BLaER1 treated with 17β-estradiol and CSF1 and Interleukin-3, amounts not matched to agents 10 nM and 100 nM (cell line): ENCODE results near the gene TTC3.
"Not testable (repeated sequence)": the region's sequence is repeated elsewhere in the genome, so short reads cannot be mapped to it uniquely, and the experiment has no call there.

Experiments used
- H3K27ac ChIP-seq, 11 experiments: shearing (Covaris generic); formaldehyde crosslinking; 2 replicates each; pipeline ENCODE4 v1.8.1; 2022
- H3K27me3 ChIP-seq, 11 experiments: shearing (Covaris generic); formaldehyde crosslinking; 2 replicates each; pipeline ENCODE4 v1.8.1; 2022
- H3K36me3 ChIP-seq, 11 experiments: shearing (Covaris generic); formaldehyde crosslinking; 2 replicates each; pipeline ENCODE4 v1.8.1; 2022
- H3K4me1 ChIP-seq, 10 experiments: shearing (Covaris generic); formaldehyde crosslinking; 2 replicates each; pipeline ENCODE4 v1.8.1; 2022
- H3K4me2 ChIP-seq, 11 experiments: shearing (Covaris generic); formaldehyde crosslinking; 2 replicates each; pipeline ENCODE4 v1.8.1; 2022
- H3K4me3 ChIP-seq, 10 experiments: shearing (Covaris generic); formaldehyde crosslinking; 2 replicates each; pipeline ENCODE4 v1.8.1; 2022
- H3K9ac ChIP-seq, 11 experiments: shearing (Covaris generic); formaldehyde crosslinking; 2 replicates each; pipeline ENCODE4 v1.8.1; 2022
- H3K9me3 ChIP-seq, 11 experiments: shearing (Covaris generic); formaldehyde crosslinking; replicated peaks in 1 of 11; 2 replicates each; pipeline ENCODE4 v1.8.1; 2022
- H4K20me1 ChIP-seq, 11 experiments: shearing (Covaris generic); formaldehyde crosslinking; 2 replicates each; pipeline ENCODE4 v1.8.1; 2022
- Cebpa-rat ChIP-seq, 11 experiments: shearing (Covaris generic); IDR thresholded peaks; 2 replicates each; pipeline ENCODE4 v1.8.1; 2022

The TTC3 gene

GRCh38 chr21:37117204-37117603 is 44.1 kb downstream of the TTC3 start:
- Histone ChIP-seq H3K4me2 (no peak overlapping the region), H3K27ac (no peak overlapping the region), H3K27me3 (no peaks in the 10 kb centered on the region)

GRCh38 chr21:37118187-37118826 is 45.3 kb downstream of the TTC3 start:
- no peaks in the 10 kb centered on the region for H3K27me3 ChIP-seq
- no peaks in the 10 kb centered on the region for H3K4me1 ChIP-seq
- no peak for TF ChIP-seq Cebpa-rat (IDR thresholded peaks at IDR 0.05)

More at GRCh38 chr21:37117204-37117603, 44.1 kb downstream of the TTC3 start:
- Histone ChIP-seq H3K9ac (no peak overlapping the region), H3K9me3 (peaks cover 0 to 3% (median 0%) of the 10 kb centered on the region in 11 experiments; a peak in 2 of 22 replicates), H3K36me3 (peaks cover 21 to 63% (median 46%) of the 10 kb centered on the region in 11 experiments; a peak in 21 of 22 replicates), H4K20me1 (peaks cover 0 to 5% (median 0%) of the 10 kb centered on the region in 11 experiments; a peak in 2 of 22 replicates), H3K4me3 (no peak overlapping the region), H3K4me1 (no peaks in the 10 kb centered on the region)
- no peak for TF ChIP-seq Cebpa-rat (IDR thresholded peaks at IDR 0.05)

GRCh38 chr21:37119421-37120218 is 46.6 kb downstream of the TTC3 start:
- Histone ChIP-seq H3K36me3 (peaks cover 34 to 86% (median 70%) of the 10 kb centered on the region in 11 experiments), H3K4me2 (no peak overlapping the region), H3K4me1 (no peaks in the 10 kb centered on the region), H3K9me3 (peaks cover 0 to 3% (median 0%) of the 10 kb centered on the region in 11 experiments; a peak in 2 of 22 replicates), H3K9ac (no peak overlapping the region), H3K27ac (no peak overlapping the region), H4K20me1 (peaks cover 0 to 5% (median 0%) of the 10 kb centered on the region in 11 experiments; a peak in 2 of 22 replicates), H3K4me3 (no peak overlapping the region), H3K27me3 (no peaks in the 10 kb centered on the region)
- no peak for TF ChIP-seq Cebpa-rat (IDR thresholded peaks at IDR 0.05)

More at GRCh38 chr21:37118187-37118826, 45.3 kb downstream of the TTC3 start:
- H3K9ac ChIP-seq: no peak overlapping the region
- H4K20me1 ChIP-seq: peaks cover 0 to 5% (median 0%) of the 10 kb centered on the region in 11 experiments; a peak in 2 of 22 replicates
- peaks cover 0 to 3% (median 0%) of the 10 kb centered on the region in 11 experiments; a peak in 2 of 22 replicates for H3K9me3 ChIP-seq
- H3K4me2 ChIP-seq: no peak overlapping the region
- H3K4me3 ChIP-seq: no peak overlapping the region
- H3K27ac ChIP-seq: no peak overlapping the region
- H3K36me3 ChIP-seq: peaks cover 25 to 73% (median 57%) of the 10 kb centered on the region in 11 experiments

GRCh38 chr21:37128076-37128475 is 55.0 kb downstream of the TTC3 start:
- no peaks in the 10 kb centered on the region for H3K9me3 ChIP-seq
- TF ChIP-seq Cebpa-rat (IDR thresholded peaks at IDR 0.05): no peak
- H3K27ac ChIP-seq: no peak overlapping the region
- H3K9ac ChIP-seq: no peak overlapping the region
- no peaks in the 10 kb centered on the region for H3K27me3 ChIP-seq
- H3K36me3 ChIP-seq: peaks cover 83 to 99% (median 95%) of the 10 kb centered on the region in 11 experiments
- no peak overlapping the region for H3K4me3 ChIP-seq
- H4K20me1 ChIP-seq: 0 out of 22 replicates have a peak, but pooled peaks cover 0 to 6% (median 0%) of the 10 kb centered on the region in 11 experiments
- no peak overlapping the region for H3K4me2 ChIP-seq
- H3K4me1 ChIP-seq: no peaks in the 10 kb centered on the region

- no peak overlapping the region for H3K4me3 ChIP-seq
- H3K9ac ChIP-seq: no peak overlapping the region
- no peak overlapping the region for H3K27ac ChIP-seq
- H3K4me2 ChIP-seq: no peak overlapping the region
- no peak for TF ChIP-seq Cebpa-rat (IDR thresholded peaks at IDR 0.05)
- no peaks in the 10 kb centered on the region for H3K27me3 ChIP-seq
- peaks cover 0 to 8% (median 0%) of the 10 kb centered on the region in 10 experiments; a peak in 4 of 20 replicates for H3K4me1 ChIP-seq
- H3K9me3 ChIP-seq: peaks cover 0 to 9% (median 0%) of the 10 kb centered on the region in 11 experiments; a peak in 3 of 22 replicates
- H3K36me3 ChIP-seq: peaks cover 89 to 98% (median 95%) of the 10 kb centered on the region in 11 experiments
- H4K20me1 ChIP-seq: 0 out of 22 replicates have a peak, but pooled peaks cover 0 to 6% (median 0%) of the 10 kb centered on the region in 11 experiments
These were observed 57.9 kb downstream of the TTC3 start for GRCh38 chr21:37130971-37131370.

GRCh38 chr21:37136261-37136660 is 63.2 kb downstream of the TTC3 start:
- peaks cover 0 to 11% (median 0%) of the 10 kb centered on the region in 10 experiments; a peak in 4 of 20 replicates for H3K4me1 ChIP-seq
- peaks cover 91 to 98% (median 96%) of the 10 kb centered on the region in 11 experiments for H3K36me3 ChIP-seq
- H3K4me2 ChIP-seq: 0 out of 22 replicates have a peak overlapping the region, but pooled peaks of 1 of the 11 experiments have one; percentile 20
- no peak for TF ChIP-seq Cebpa-rat (IDR thresholded peaks at IDR 0.05)
- H3K27ac ChIP-seq: no peak overlapping the region
- H4K20me1 ChIP-seq: no peaks in the 10 kb centered on the region
- H3K27me3 ChIP-seq: no peaks in the 10 kb centered on the region
- no peak overlapping the region for H3K4me3 ChIP-seq
- peaks cover 3 to 33% (median 13%) of the 10 kb centered on the region in 11 experiments; a peak in 19 of 22 replicates for H3K9me3 ChIP-seq
- no peak overlapping the region for H3K9ac ChIP-seq

- Histone ChIP-seq H3K36me3 (peaks cover 91 to 98% (median 96%) of the 10 kb centered on the region in 11 experiments), H3K4me1 (peaks cover 0 to 11% (median 0%) of the 10 kb centered on the region in 10 experiments; a peak in 4 of 20 replicates), H3K9me3 (peaks cover 6 to 38% (median 14%) of the 10 kb centered on the region in 11 experiments; a peak in 19 of 22 replicates), H3K27ac (no peak overlapping the region), H3K4me2 (no peak overlapping the region), H4K20me1 (no peaks in the 10 kb centered on the region), H3K27me3 (no peaks in the 10 kb centered on the region), H3K4me3 (no peak overlapping the region), H3K9ac (no peak overlapping the region)
- TF ChIP-seq Cebpa-rat (IDR thresholded peaks at IDR 0.05): no peak
These were observed 63.7 kb downstream of the TTC3 start for GRCh38 chr21:37136744-37137143.

- H3K4me1 ChIP-seq: peaks cover 0 to 11% (median 0%) of the 10 kb centered on the region in 10 experiments; a peak in 4 of 20 replicates
- peaks cover 77 to 86% (median 82%) of the 10 kb centered on the region in 11 experiments for H3K36me3 ChIP-seq
- TF ChIP-seq Cebpa-rat (IDR thresholded peaks at IDR 0.05): no peak
- H3K27ac ChIP-seq: no peak overlapping the region
- H4K20me1 ChIP-seq: no peaks in the 10 kb centered on the region
- H3K4me3 ChIP-seq: no peak overlapping the region
- no peak overlapping the region for H3K4me2 ChIP-seq
- H3K27me3 ChIP-seq: no peaks in the 10 kb centered on the region
- peaks cover 6 to 41% (median 14%) of the 10 kb centered on the region in 11 experiments; a peak in 19 of 22 replicates for H3K9me3 ChIP-seq
- no peak overlapping the region for H3K9ac ChIP-seq
These were observed 66.1 kb downstream of the TTC3 start for GRCh38 chr21:37139154-37139553.

GRCh38 chr21:37139902-37140301 is 66.8 kb downstream of the TTC3 start:
- H3K4me1 ChIP-seq: peaks cover 0 to 11% (median 0%) of the 10 kb centered on the region in 10 experiments; a peak in 4 of 20 replicates
- no peak overlapping the region for H3K9ac ChIP-seq
- no peak overlapping the region for H3K4me3 ChIP-seq
- H3K9me3 ChIP-seq: peaks cover 6 to 41% (median 14%) of the 10 kb centered on the region in 11 experiments; a peak in 19 of 22 replicates
- no peaks in the 10 kb centered on the region for H3K27me3 ChIP-seq
- no peak overlapping the region for H3K4me2 ChIP-seq
- TF ChIP-seq Cebpa-rat (IDR thresholded peaks at IDR 0.05): no peak
- no peak overlapping the region for H3K27ac ChIP-seq
- H4K20me1 ChIP-seq: no peaks in the 10 kb centered on the region
- peaks cover 77 to 86% (median 82%) of the 10 kb centered on the region in 11 experiments for H3K36me3 ChIP-seq

- Histone ChIP-seq H3K36me3 (peaks cover 70 to 86% (median 82%) of the 10 kb centered on the region in 11 experiments), H3K9me3 (peaks cover 0 to 20% (median 6%) of the 10 kb centered on the region in 11 experiments; a peak in 13 of 22 replicates), H3K4me1 (peaks cover 8 to 15% (median 10%) of the 10 kb centered on the region in 10 experiments; a peak in 18 of 20 replicates)
- H3K4me3 ChIP-seq, H3K9ac ChIP-seq, H4K20me1 ChIP-seq, H3K4me2 ChIP-seq, H3K27ac ChIP-seq, H3K27me3 ChIP-seq: not testable (repeated sequence)
These were observed 70.3 kb downstream of the TTC3 start for GRCh38 chr21:37143392-37143791.
